Measurements from ENCODE around the gene SLC6A19.

Gene SLC6A19

DNA sequence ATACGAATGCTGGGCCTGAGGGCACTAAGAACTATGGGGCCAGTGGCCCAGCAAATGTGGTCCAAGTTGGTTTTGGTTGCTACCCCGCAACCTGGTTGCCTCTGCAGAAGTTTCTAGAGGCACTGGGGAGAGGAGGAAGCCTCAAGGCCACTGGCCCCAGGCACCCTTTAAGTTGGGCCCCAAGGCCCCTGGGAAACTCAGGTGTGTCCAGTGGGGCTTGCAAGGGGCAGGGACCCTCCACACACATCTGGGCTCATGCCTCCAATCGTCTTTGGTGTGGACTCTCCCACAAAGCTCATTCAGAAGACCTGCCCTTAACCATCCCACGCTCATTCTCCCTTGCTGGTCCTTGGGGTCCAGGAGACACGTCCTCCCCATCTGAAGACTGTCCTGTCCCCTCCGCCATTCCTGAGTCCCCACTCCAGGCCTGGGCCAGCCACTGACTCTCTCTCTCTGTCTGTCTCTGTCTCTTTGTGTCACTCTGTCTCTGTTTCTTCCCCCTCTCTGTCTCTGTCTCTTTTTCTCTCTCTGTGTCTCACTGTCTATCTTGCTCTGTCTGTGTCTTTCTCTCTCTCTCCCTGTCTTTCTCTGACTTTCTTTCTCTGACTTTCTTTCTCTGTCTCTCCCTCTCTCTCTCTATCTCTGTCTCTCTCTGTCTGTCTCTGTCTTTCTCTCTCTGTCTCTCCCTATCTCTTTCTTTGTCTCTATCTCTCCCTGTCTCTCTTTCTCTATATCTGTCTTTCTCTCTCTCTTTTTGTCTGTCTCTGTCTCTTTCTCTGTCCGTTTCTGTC lies 3.3 kb upstream of the SLC6A19 start:
- no peak for DNase-seq

DNA sequence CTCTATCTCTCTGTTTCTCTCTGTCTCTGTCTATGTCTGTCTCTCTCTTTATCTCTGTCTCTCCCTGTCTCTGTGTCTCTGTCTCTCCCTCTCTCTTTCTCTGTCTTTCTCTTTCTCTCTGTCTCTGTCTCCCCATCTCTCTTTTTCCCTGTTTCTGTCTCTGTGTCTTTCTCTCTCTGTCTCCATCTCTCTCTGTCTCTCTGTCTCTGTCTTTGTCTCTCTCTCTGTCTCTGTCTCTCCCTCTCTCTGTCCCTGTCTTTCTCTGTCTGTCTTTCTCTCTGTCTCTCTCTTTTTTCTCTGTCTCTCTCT lies 2.1 kb upstream of the SLC6A19 start:
- DNase-seq, result no peak

GRCh38 chr5:1199649-1200494 lies 1.5 kb upstream of the SLC6A19 start:
- DNase-seq, result no peak

GRCh38 chr5:1200495-1201326 lies 684 bp upstream of the SLC6A19 start:
- DNase-seq, result no peak

DNA sequence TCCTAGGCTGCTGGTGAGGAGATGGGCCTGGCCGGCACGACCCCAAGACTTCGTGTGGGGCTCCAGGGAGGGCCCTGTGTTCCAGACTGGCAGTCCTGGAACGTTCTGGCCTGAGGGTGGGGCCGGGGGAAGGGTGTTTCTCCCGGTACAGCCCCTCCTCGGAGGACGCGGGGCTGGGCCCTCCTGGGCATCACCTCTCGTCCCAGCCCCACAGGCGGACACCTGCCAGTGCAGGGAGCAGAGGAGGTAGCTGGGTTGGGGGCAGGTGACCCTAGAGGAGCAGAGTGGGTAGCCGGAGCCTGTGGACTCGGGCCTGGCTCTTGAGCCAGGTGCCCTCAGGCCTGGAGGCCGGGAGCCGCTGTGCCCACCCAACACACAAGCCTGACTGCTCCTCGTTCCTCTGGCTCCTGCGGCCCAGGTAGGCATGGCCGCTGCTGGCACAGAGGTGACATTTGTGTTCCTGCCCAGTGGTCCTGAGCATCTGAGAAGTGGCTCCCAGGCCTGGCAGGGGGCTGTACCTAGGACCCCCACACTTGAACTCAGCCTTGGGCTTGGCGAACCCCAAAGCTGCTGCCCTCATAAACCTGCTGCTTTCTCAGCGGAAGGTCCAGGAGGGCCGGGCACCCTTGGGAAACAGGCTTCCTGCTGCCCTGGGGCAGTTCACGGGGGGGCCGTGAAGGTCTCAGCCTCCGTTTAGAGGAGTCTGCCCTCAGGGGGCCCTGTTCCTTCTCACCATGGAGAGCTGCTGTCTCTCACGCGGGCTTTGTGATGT lies 817 bp downstream of the SLC6A19 start:
- DNase-seq, result no peak

GRCh38 chr5:1202798-1203185 lies 1.4 kb downstream of the SLC6A19 start:
- DNase-seq, result no peak

GRCh38 chr5:1203311-1203967 lies 2.0 kb downstream of the SLC6A19 start:
- no peak for DNase-seq

- DNase-seq, result no peak
These were observed 2.7 kb downstream of the SLC6A19 start for GRCh38 chr5:1203968-1204692.

- DNase-seq, result no peak
These were observed 3.4 kb downstream of the SLC6A19 start for GRCh38 chr5:1204693-1205242.

DNA sequence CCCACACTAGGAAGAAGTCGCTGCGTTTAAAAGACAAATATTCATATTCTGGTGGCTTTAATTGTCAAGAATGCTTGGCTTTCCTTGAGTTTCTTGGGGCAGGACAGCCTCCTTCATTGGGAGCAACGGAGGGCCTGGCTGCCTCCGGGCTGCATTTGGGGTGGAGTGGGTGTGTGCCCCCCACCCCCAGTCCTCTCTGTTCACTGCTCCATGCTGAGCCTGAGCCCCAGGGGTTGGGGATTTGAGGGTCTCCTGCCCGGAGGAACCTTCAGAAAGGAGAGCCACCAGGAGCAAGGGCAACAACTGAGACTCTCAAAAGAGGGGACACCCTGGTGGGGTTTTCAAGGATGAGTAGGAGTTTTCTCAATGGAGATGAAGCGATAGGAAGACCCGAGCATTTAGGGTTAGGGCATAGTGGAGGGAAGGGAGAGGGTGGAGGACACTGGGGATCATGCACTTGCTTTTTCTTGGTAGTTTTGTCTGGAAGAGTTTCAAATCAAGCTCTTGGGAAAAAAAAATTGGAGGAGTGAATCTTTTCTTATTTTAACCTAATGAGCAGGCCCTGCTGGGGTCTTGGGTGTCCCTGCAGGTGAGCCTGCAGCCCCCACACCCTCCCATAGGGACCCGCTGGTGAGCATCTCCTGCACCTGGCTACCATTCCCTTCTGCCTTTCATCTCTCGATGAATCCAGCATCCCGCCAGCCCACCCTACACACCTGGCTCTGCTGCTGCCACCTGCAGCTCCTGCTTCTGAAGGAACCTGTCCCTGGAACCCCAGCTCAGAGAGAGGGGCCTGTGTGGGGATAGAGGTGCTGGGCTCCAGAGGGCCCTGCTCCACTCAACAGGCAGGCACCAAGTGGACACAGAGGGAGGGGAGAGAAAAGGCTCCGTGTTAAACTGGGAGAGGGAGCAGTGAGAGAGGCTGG lies 4.1 kb downstream of the SLC6A19 start:
- DNase-seq, result no peak

DNA sequence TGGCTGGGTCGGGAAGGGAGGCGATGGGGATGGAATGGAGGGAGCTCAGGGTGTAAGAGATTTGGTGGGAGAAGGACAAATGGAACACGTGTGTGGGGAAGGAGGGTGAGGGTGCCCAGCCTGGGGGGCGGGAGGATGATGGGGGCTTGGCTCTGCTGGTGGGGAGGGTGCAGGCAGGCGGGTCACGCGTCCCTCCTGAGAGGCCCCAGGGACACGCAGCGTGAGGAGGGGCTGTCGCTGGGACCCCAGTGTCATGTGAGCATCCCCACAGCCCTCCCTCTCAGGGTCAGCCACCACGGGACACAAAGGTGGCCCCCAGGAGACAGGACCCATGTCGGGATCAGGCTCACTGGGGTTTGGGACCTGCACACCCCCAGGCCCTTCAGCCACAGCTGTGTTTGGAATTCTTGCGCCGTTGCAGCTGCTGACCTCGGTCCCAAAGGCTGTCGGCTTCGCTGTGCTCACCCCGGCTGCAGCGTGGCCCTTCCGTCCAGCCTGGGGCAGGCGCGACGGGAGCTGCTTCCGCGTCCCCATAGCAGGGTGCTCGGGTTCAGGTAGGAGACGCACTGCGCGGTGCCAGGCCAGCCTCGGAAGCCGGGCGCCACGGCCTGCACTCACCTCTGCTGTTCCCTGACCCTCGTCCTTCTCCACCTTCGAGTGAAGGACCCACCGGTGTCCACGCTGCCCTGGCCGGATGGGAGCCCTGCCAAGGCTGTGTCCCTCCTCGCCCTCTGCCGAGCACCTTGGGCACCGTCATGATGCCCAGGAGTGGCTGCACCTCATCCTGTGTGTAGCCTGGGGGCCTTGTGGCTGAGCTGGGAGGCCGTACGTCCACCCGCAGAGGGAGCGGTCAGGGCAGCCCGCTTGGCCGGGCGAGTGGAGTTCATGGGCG lies 5.4 kb downstream of the SLC6A19 start:
- no peak for DNase-seq

GRCh38 chr5:1207555-1207954 lies 6.2 kb downstream of the SLC6A19 start:
- no peak for DNase-seq

DNA sequence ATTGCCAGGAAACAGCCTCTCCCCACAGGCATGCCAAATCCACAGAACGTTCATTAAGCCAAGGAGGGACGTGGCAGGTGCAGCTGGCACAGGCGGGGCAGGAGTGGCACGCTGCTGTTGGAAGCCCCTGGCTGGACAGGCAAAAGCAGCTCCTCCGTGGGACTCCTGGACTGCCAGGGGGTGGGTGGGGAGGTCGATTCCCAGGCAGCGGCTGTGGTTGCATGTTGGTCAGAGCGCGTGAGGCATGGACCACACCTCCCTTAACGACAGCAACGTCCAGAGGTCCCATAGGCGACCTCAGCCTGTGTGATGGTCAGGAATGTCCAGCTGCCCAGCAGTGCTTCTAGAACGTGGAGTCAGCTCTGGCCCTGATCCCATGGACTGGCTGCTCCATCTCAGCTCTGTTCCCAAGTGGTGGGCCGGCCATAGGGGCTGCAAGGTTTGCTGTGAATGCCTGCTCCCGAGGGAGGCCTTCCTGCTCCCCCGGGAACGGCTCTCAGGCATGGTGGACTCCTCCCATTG lies 6.9 kb downstream of the SLC6A19 start:
- no peak for DNase-seq

GRCh38 chr5:1208743-1209488 lies 7.5 kb downstream of the SLC6A19 start:
- no peak for DNase-seq

DNA sequence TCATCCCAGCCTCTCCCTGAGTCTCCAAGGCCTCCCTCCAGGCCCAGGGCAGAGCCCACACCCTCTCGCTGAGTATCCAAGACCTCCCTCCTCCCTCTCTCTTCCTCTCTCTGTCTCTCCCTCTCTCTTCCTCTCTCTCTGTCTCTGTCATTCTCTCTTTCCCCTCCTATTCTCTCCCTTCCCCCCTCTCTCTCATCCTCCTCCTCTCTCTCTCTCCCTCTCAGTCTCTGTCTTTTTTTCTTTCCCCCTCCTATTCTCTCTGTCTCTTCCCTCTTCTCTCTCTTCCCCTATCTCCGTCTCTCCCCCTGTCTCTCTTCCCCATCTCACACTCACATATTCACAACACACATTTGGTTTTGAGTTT lies 8.1 kb downstream of the SLC6A19 start:
- no peak for DNase-seq

- DNase-seq, result no peak
These were observed 8.7 kb downstream of the SLC6A19 start for GRCh38 chr5:1209896-1210776.

GRCh38 chr5:1210832-1211251 lies 9.4 kb downstream of the SLC6A19 start:
- DNase-seq, result no peak

All from activated effector memory CD4-positive, alpha-beta T cell treated with Interleukin-2 at 50 U/mL for 16 hours (primary cell).